GM18508 (cell line): Measurements from ENCODE around the gene LRR1.
"Not testable (repeated sequence)": the region's sequence is repeated elsewhere in the genome, so short reads cannot be mapped to it uniquely, and the experiment has no call there.

Source experiments
- ATAC-seq: cut with Tn5 transposase; IDR thresholded peaks from one replicate; pipeline ENCODE4 v1.9.1; 2021; ENCODE audit warnings: moderate number of reproducible peaks; ENCODE audit not compliant: insufficient read depth, unreplicated experiment

LRR1 gene

GRCh38 chr14:49585803-49586672 is 12.7 kb upstream of the LRR1 start, which contains the start of gene RPS29:
RPS29 (minus strand) TSS chr14:49586380; CDS start chr14:49586346, 34 bp downstream.
- peak; percentile 80 for ATAC-seq

GRCh38 chr14:49586673-49587460 is 11.9 kb upstream of the LRR1 start:
- ATAC-seq, result peak; percentile 27

GRCh38 chr14:49589387-49589786 is 9.4 kb upstream of the LRR1 start:
- no peak for ATAC-seq

GRCh38 chr14:49593016-49593415 is 5.7 kb upstream of the LRR1 start:
- ATAC-seq, result no peak

GRCh38 chr14:49594347-49595091 is 4.2 kb upstream of the LRR1 start:
- no peak for ATAC-seq

GRCh38 chr14:49598189-49598484 is 603 bp upstream of the LRR1 start:
- ATAC-seq, result no peak

- ATAC-seq, result no peak
These were observed 8.8 kb downstream of the LRR1 start for GRCh38 chr14:49607583-49607982.

- no peak for ATAC-seq
These were observed 13.5 kb downstream of the LRR1 start for GRCh38 chr14:49612251-49612650.

GRCh38 chr14:49612671-49613070 is 13.9 kb downstream of the LRR1 start:
- no peak for ATAC-seq

GRCh38 chr14:49614196-49614595 is 15.5 kb downstream of the LRR1 start:
- no peak for ATAC-seq

GRCh38 chr14:49615776-49616175 is 17.0 kb downstream of the LRR1 start:
- ATAC-seq, result no peak

- no peak for ATAC-seq
These were observed 19.2 kb downstream of the LRR1 start for GRCh38 chr14:49617852-49618519.

GRCh38 chr14:49619273-49619672 is 20.5 kb downstream of the LRR1 start:
- ATAC-seq, result not testable (repeated sequence)

- ATAC-seq, result no peak
These were observed 21.0 kb downstream of the LRR1 start for GRCh38 chr14:49619730-49620129.

- peak; percentile 84 for ATAC-seq
These were observed 21.7 kb downstream of the LRR1 start, which contains the start of the genes MGAT2 and RPL36AL for GRCh38 chr14:49620182-49621113. MGAT2 (plus strand) TSS chr14:49620799; CDS start chr14:49621269, 470 bp downstream. RPL36AL (minus strand) TSS chr14:49620626; CDS start chr14:49619104, 1,522 bp downstream.

- ATAC-seq, result no peak
These were observed 22.6 kb downstream of the LRR1 start for GRCh38 chr14:49621114-49621881.

GRCh38 chr14:49622022-49622607 is 23.4 kb downstream of the LRR1 start:
- ATAC-seq, result no peak

- no peak for ATAC-seq
These were observed 24.6 kb downstream of the LRR1 start for GRCh38 chr14:49623387-49623786.
